H9 (cell line): ENCODE data around the gene PODNL1. TPM values are rescaled to one million over a fixed set of nuclear protein-coding genes. Genes with fewer than 3 reads are reported as not detected.

ENCODE experiments used
- DNase-seq: peaks from one replicate; pipeline ENCODE4 v3.0.0-alpha.2; 2017
- H2AFZ ChIP-seq: one replicate; pipeline ENCODE4 v1.6.1; 2013; ENCODE audit warnings: mild to moderate bottlenecking, low read length, control low read depth, moderate library complexity
- H2AK5ac ChIP-seq: 2 replicates; pipeline ENCODE4 v1.6.1; 2013; ENCODE audit warnings: low read length, control low read depth, mixed read lengths; ENCODE audit not compliant: insufficient read length
- H2BK120ac ChIP-seq: one replicate; pipeline ENCODE4 v1.6.1; 2013; ENCODE audit warnings: low read depth, mild to moderate bottlenecking, low read length, control low read depth, inconsistent platforms; ENCODE audit not compliant: poor library complexity, severe bottlenecking
- H2BK12ac ChIP-seq: 2 replicates; pipeline ENCODE4 v1.6.1; 2013; ENCODE audit warnings: low read length, control low read depth, mixed read lengths, low read depth; ENCODE audit not compliant: insufficient read length
- H2BK15ac ChIP-seq: 2 replicates; pipeline ENCODE4 v1.6.1; 2013; ENCODE audit warnings: low read depth, low read length, control low read depth
- H2BK20ac ChIP-seq: one replicate; pipeline ENCODE4 v1.6.1; 2013; ENCODE audit warnings: low read depth, mild to moderate bottlenecking, low read length, control low read depth, inconsistent platforms; ENCODE audit not compliant: poor library complexity, severe bottlenecking
- H2BK5ac ChIP-seq: 2 replicates; pipeline ENCODE4 v1.6.1; 2013; ENCODE audit warnings: low read length, control low read depth, mixed read lengths; ENCODE audit not compliant: insufficient read length
- H3K14ac ChIP-seq: 2 replicates; pipeline ENCODE4 v1.6.1; 2013; ENCODE audit warnings: low read length, control low read depth; ENCODE audit not compliant: insufficient read depth
- H3K18ac ChIP-seq: 2 replicates; pipeline ENCODE4 v1.6.1; 2013; ENCODE audit warnings: low read depth, mild to moderate bottlenecking, mixed read lengths, low read length, control low read depth; ENCODE audit not compliant: insufficient read length
- H3K23ac ChIP-seq: 2 replicates; pipeline ENCODE4 v1.6.1; 2013; ENCODE audit warnings: low read length, control low read depth, mixed read lengths, low read depth; ENCODE audit not compliant: insufficient read length
- H3K23me2 ChIP-seq: 2 replicates; pipeline ENCODE4 v1.6.1; 2013; ENCODE audit warnings: low read depth, mild to moderate bottlenecking, mixed read lengths, low read length, control low read depth; ENCODE audit not compliant: insufficient read length, poor library complexity, severe bottlenecking
- H3K27ac ChIP-seq: 2 replicates; pipeline ENCODE4 v1.5.1; 2013; ENCODE audit warnings: low read length, control low read depth, mixed read lengths, low read depth; ENCODE audit not compliant: insufficient read length
- H3K27me3 ChIP-seq: 2 replicates; pipeline ENCODE4 v1.6.1; 2013; ENCODE audit warnings: low read length, control low read depth, inconsistent platforms; ENCODE audit not compliant: insufficient read depth
- H3K4ac ChIP-seq: 2 replicates; pipeline ENCODE4 v1.6.1; 2013; ENCODE audit warnings: low read depth, mild to moderate bottlenecking, control low read depth, inconsistent platforms, low read length, moderate library complexity
- H3K4me1 ChIP-seq: 2 replicates; pipeline ENCODE4 v1.6.1; 2013; ENCODE audit warnings: low read length, control low read depth, inconsistent platforms; ENCODE audit not compliant: insufficient read depth
- H3K4me2 ChIP-seq: 2 replicates; pipeline ENCODE4 v1.6.1; 2013; ENCODE audit warnings: low read length, control low read depth, mixed read lengths; ENCODE audit not compliant: insufficient read length, insufficient read depth
- H3K56ac ChIP-seq: 2 replicates; pipeline ENCODE4 v1.6.1; 2013; ENCODE audit warnings: low read depth, mild to moderate bottlenecking, mixed read lengths, low read length, control low read depth; ENCODE audit not compliant: insufficient read length
- H3K79me1 ChIP-seq: 2 replicates; pipeline ENCODE4 v1.6.1; 2013; ENCODE audit warnings: low read depth, mild to moderate bottlenecking, moderate library complexity, low read length, control low read depth, inconsistent platforms; ENCODE audit not compliant: insufficient read depth, poor library complexity, severe bottlenecking
- H3K79me2 ChIP-seq: 2 replicates; pipeline ENCODE4 v1.6.1; 2013; ENCODE audit warnings: low read length, control low read depth, inconsistent platforms; ENCODE audit not compliant: insufficient read depth
- H3K9ac ChIP-seq: 2 replicates; pipeline ENCODE4 v1.6.1; 2013; ENCODE audit warnings: low read length, control low read depth, mixed read lengths; ENCODE audit not compliant: insufficient read length; ENCODE audit errors: extremely low read depth
- H3K9me3 ChIP-seq: one replicate; pipeline ENCODE4 v1.6.1; 2013; ENCODE audit warnings: low read depth, low read length, inconsistent platforms; ENCODE audit not compliant: control insufficient read depth
- H3T11ph ChIP-seq: one replicate; pipeline ENCODE4 v1.6.1; 2013; ENCODE audit warnings: mild to moderate bottlenecking, low read length, control low read depth, inconsistent platforms
- H4K20me1 ChIP-seq: one replicate; pipeline ENCODE4 v1.6.1; 2013; ENCODE audit not compliant: control insufficient read depth, insufficient read length, insufficient read depth
- H4K5ac ChIP-seq: 2 replicates; pipeline ENCODE4 v1.6.1; 2013; ENCODE audit warnings: low read depth, mild to moderate bottlenecking, mixed read lengths, low read length, control low read depth; ENCODE audit not compliant: insufficient read length
- H4K8ac ChIP-seq: replicated peaks from 2 replicates; pipeline ENCODE4 v1.6.1; 2013; ENCODE audit warnings: low read length, control low read depth, mixed read lengths, low read depth; ENCODE audit not compliant: insufficient read length
- H4K91ac ChIP-seq: 2 replicates; pipeline ENCODE4 v1.6.1; 2013; ENCODE audit warnings: low read depth, mild to moderate bottlenecking, moderate library complexity, mixed read lengths, low read length, control low read depth; ENCODE audit not compliant: insufficient read length
- H3K27ac Mint-ChIP-seq, 3 experiments: 2 replicates in 2 of 3; 3 replicates in 1 of 3; pipeline ENCODE4 v1.8.0; 2020 to 2021; ENCODE audit warnings: mixed read lengths in 3 of 3, mild to moderate bottlenecking in 1 of 3, moderate library complexity in 1 of 3
- H3K27me3 Mint-ChIP-seq: 2 replicates; pipeline ENCODE4 v1.8.0; 2021; ENCODE audit warnings: low read depth, mild to moderate bottlenecking, moderate library complexity, mixed read lengths
- H3K36me3 Mint-ChIP-seq, 3 experiments: 2 replicates in 2 of 3; 3 replicates in 1 of 3; pipeline ENCODE4 v1.8.0; 2020 to 2021; ENCODE audit warnings: low read depth in 3 of 3, mixed read lengths in 3 of 3; ENCODE audit not compliant: insufficient read depth in 1 of 3
- H3K4me1 Mint-ChIP-seq, 2 experiments: 2 replicates each; pipeline ENCODE4 v1.8.0; 2020; ENCODE audit warnings: mixed read lengths in 2 of 2
- H3K4me3 Mint-ChIP-seq, 2 experiments: 2 replicates in 1 of 2; 3 replicates in 1 of 2; pipeline ENCODE4 v1.8.0; 2020 to 2021; ENCODE audit warnings: mild to moderate bottlenecking in 2 of 2, mixed read lengths in 2 of 2, moderate library complexity in 1 of 2
- H3K9me3 Mint-ChIP-seq, 2 experiments: 2 replicates in 1 of 2; 3 replicates in 1 of 2; pipeline ENCODE4 v1.8.0; 2020; ENCODE audit warnings: mild to moderate bottlenecking in 2 of 2, mixed read lengths in 2 of 2, moderate library complexity in 1 of 2
- WGBS: extraction: QIAGEN DNeasy Blood & Tissue Kit; methylation state at CpG from one replicate; pipeline ENCODE4 v1.1.7; 2013; ENCODE audit warnings: missing lambda C conversion rate, low lambda C conversion rate, mixed read lengths; ENCODE audit not compliant: insufficient read length; ENCODE audit errors: extremely low coverage; 5-methylcytosine and 5-hydroxymethylcytosine counted together
- total RNA-seq: library from RNA; stranded (reverse); gene quantifications from 2 replicates; pipeline ENCODE4 v1.2.1, GENCODE V29; 2021
- TF ChIP-seq, protein P1 (sequence below): fragments of 200-600 bp; sonication (generic); conservative IDR thresholded peaks from 3 replicates; pipeline ENCODE4 v1.8.0; 2021; ENCODE audit warnings: antibody characterized with exemption, mild to moderate bottlenecking

The PODNL1 gene
- total RNA-seq, 1 experiment from 2014 or later, result 0.68 TPM

DNA sequence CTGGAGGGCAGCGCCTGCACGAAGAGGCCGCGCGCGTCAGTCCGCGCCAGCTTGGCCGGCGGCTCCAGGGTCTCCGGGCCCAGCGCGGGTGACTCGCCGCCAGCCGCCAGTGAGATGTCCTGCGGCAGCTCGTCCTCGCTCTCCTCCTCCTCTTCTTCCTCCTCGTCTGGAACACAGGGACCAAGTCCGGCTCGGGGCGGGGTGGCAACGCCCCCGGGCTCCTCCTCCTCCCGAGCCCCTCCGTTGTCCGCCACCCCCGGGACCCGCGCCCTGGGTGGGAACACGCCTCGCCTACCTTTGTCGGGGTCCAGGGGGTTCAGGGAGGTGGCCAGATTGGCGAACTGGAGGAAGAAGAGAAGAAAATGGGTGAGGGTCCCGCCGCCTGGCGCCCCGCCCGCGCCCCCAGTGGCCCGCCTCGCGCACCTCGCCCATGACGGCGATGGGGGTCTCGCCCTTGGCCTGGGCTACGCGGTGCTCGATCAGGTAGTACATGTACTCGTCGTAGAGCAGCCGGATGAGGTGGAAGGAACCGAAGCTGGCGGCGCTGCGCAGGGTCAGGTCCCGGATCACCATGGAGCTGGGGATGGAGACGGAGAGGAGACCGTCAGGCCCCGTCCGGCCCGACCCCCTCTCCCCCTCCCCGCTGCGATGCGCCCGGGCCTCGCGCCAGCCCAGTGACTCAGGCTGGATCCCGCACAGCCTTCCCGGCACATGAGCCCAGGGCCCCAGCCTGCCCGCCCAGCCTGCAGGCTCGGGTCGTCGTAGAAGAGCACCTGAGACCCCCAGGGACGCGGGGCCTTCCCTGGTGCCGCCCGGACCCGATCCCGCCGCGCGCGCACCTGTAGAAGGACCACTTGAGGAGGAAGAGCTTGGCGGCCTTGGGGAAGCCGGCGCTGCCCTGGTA is 24.7 kb upstream of the PODNL1 start:
- Histone ChIP-seq H3K4me2 (no peak overlapping the region), H2BK20ac (no peak overlapping the region), H3K27ac (no peak overlapping the region), H3K27me3 (no peaks in the 10 kb centered on the region), H2BK120ac (no peak overlapping the region), H4K20me1 (no peaks in the 10 kb centered on the region), H3T11ph (no peak overlapping the region), H3K9ac (no peak overlapping the region), H2BK5ac (no peak overlapping the region), H3K23ac (no peak overlapping the region), H3K14ac (peak overlapping the region; percentile 29; the same call in 1 of the 2 replicates), H3K23me2 (no peaks in the 10 kb centered on the region), H3K4me1 (no peaks in the 10 kb centered on the region), H4K8ac (no peak overlapping the region), H3K79me2 (no peaks in the 10 kb centered on the region), H2AFZ (no peak overlapping the region), H4K91ac (no peak overlapping the region), H3K4ac (no peak overlapping the region), H3K9me3 (no peaks in the 10 kb centered on the region), H4K5ac (no peak overlapping the region), H3K79me1 (no peaks in the 10 kb centered on the region), H2AK5ac (no peak overlapping the region), H2BK15ac (no peak overlapping the region), H3K18ac (peak overlapping the region; percentile 13), H2BK12ac (no peak overlapping the region), H3K56ac (no peak overlapping the region)
- TF ChIP-seq, protein P1, sequence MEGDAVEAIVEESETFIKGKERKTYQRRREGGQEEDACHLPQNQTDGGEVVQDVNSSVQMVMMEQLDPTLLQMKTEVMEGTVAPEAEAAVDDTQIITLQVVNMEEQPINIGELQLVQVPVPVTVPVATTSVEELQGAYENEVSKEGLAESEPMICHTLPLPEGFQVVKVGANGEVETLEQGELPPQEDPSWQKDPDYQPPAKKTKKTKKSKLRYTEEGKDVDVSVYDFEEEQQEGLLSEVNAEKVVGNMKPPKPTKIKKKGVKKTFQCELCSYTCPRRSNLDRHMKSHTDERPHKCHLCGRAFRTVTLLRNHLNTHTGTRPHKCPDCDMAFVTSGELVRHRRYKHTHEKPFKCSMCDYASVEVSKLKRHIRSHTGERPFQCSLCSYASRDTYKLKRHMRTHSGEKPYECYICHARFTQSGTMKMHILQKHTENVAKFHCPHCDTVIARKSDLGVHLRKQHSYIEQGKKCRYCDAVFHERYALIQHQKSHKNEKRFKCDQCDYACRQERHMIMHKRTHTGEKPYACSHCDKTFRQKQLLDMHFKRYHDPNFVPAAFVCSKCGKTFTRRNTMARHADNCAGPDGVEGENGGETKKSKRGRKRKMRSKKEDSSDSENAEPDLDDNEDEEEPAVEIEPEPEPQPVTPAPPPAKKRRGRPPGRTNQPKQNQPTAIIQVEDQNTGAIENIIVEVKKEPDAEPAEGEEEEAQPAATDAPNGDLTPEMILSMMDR, result no peak
- Mint-ChIP-seq H3K27ac (no peak overlapping the region), H3K9me3 (no peaks in the 10 kb centered on the region), H3K36me3 (peaks cover 13 to 46% (median 37%) of the 10 kb centered on the region in 3 experiments; a peak in 6 of 7 replicates), H3K4me3 (no peak overlapping the region), H3K4me1 (peaks cover 4 to 6% of the 10 kb centered on the region in 2 experiments; a peak in 3 of 4 replicates), H3K27me3 (no peaks in the 10 kb centered on the region)
- DNase-seq, result peak; percentile 64
- WGBS, result no CpG with 5 or more reads among the region's 89 CpGs
